HFFc6 (cell line): ENCODE results near the gene GUCY1A2. TPM values are rescaled to one million over a fixed set of nuclear protein-coding genes. Genes with fewer than 3 reads are reported as not detected.

Source experiments
- DNase-seq: peaks from one replicate; pipeline ENCODE4 v3.0.0-alpha.2; 2018
- H3K27ac Mint-ChIP-seq: 2 replicates; pipeline ENCODE4 v1.8.0; 2020; ENCODE audit warnings: mild to moderate bottlenecking, mixed read lengths
- H3K27me3 Mint-ChIP-seq: 2 replicates; pipeline ENCODE4 v1.8.0; 2021; ENCODE audit warnings: mild to moderate bottlenecking, moderate library complexity, mixed read lengths; ENCODE audit not compliant: insufficient read depth
- H3K36me3 Mint-ChIP-seq: 2 replicates; pipeline ENCODE4 v1.8.0; 2021; ENCODE audit warnings: low read depth, mixed read lengths
- H3K4me1 Mint-ChIP-seq: 2 replicates; pipeline ENCODE4 v1.8.0; 2020; ENCODE audit warnings: low read depth, mixed read lengths
- H3K4me3 Mint-ChIP-seq: 2 replicates; pipeline ENCODE4 v1.8.0; 2020; ENCODE audit warnings: mild to moderate bottlenecking, moderate library complexity, mixed read lengths
- H3K9me3 Mint-ChIP-seq: 2 replicates; pipeline ENCODE4 v1.8.0; 2020; ENCODE audit warnings: mild to moderate bottlenecking, mixed read lengths
- CTCF ChIP-seq: fragments of 200-600 bp; sonication (generic); IDR thresholded peaks from 2 replicates; pipeline ENCODE4 v1.5.0; 2021; ENCODE audit warnings: antibody characterized with exemption, mild to moderate bottlenecking
- total RNA-seq, 6 experiments: library from RNA; stranded (reverse); fragmentation: NEBNext Ultra II Directional; extraction: Animal tissue kit (Norgen Biotek cat#: 25700); gene quantifications; 2 replicates in 1 of 6; 3 replicates in 5 of 6; pipeline ENCODE4 v1.2.3, GENCODE V29; 2021

Gene GUCY1A2
- total RNA-seq, 6 experiments from 2014 or later: 0.05 to 0.21 (median 0.10) TPM; not detected in 1

GRCh38 chr11:106961048-106961447 lies 57.2 kb downstream of the GUCY1A2 start:
- Mint-ChIP-seq H3K4me1 (peaks cover 22% of the 10 kb centered on the region; the same call in 1 of the 2 replicates), H3K27me3 (peaks cover 4% of the 10 kb centered on the region; the same call in 1 of the 2 replicates), H3K36me3 (no peaks in the 10 kb centered on the region), H3K27ac (peak overlapping the region; percentile 57; the same call in 1 of the 2 replicates), H3K9me3 (peaks cover 4% of the 10 kb centered on the region; the same call in 1 of the 2 replicates), H3K4me3 (peak overlapping the region; percentile 28; the same call in 1 of the 2 replicates)
- DNase-seq: no peak
- no peak for TF ChIP-seq CTCF

- Mint-ChIP-seq H3K4me1 (peaks cover 22% of the 10 kb centered on the region; the same call in 1 of the 2 replicates), H3K9me3 (peaks cover 4% of the 10 kb centered on the region; the same call in 1 of the 2 replicates), H3K27me3 (peaks cover 4% of the 10 kb centered on the region; the same call in 1 of the 2 replicates), H3K27ac (peak overlapping the region; percentile 68; the same call in 1 of the 2 replicates), H3K4me3 (no peak overlapping the region), H3K36me3 (no peaks in the 10 kb centered on the region)
- peak; percentile 8 for DNase-seq
- no peak for TF ChIP-seq CTCF
Observed at GRCh38 chr11:106959800-106960199, 58.5 kb downstream of the GUCY1A2 start.

GRCh38 chr11:106959386-106959785 lies 58.9 kb downstream of the GUCY1A2 start:
- H3K4me3 Mint-ChIP-seq: no peak overlapping the region
- H3K27me3 Mint-ChIP-seq: peaks cover 4% of the 10 kb centered on the region; the same call in 1 of the 2 replicates
- H3K27ac Mint-ChIP-seq: peak overlapping the region; percentile 68; the same call in 1 of the 2 replicates
- H3K36me3 Mint-ChIP-seq: no peaks in the 10 kb centered on the region
- H3K9me3 Mint-ChIP-seq: peaks cover 4% of the 10 kb centered on the region; the same call in 1 of the 2 replicates
- no peak for TF ChIP-seq CTCF
- peaks cover 22% of the 10 kb centered on the region; the same call in 1 of the 2 replicates for H3K4me1 Mint-ChIP-seq
- no peak for DNase-seq

- H3K4me3 Mint-ChIP-seq: no peak overlapping the region
- H3K27me3 Mint-ChIP-seq: peaks cover 4% of the 10 kb centered on the region; the same call in 1 of the 2 replicates
- H3K9me3 Mint-ChIP-seq: peaks cover 4% of the 10 kb centered on the region; the same call in 1 of the 2 replicates
- no peak overlapping the region for H3K27ac Mint-ChIP-seq
- H3K36me3 Mint-ChIP-seq: no peaks in the 10 kb centered on the region
- no peak for TF ChIP-seq CTCF
- H3K4me1 Mint-ChIP-seq: peaks cover 22% of the 10 kb centered on the region; the same call in 1 of the 2 replicates
- DNase-seq: no peak
Observed at GRCh38 chr11:106958517-106959248, 59.6 kb downstream of the GUCY1A2 start.

- H3K27me3 Mint-ChIP-seq: peaks cover 4% of the 10 kb centered on the region; the same call in 1 of the 2 replicates
- TF ChIP-seq CTCF: no peak
- H3K4me3 Mint-ChIP-seq: no peak overlapping the region
- no peaks in the 10 kb centered on the region for H3K36me3 Mint-ChIP-seq
- peaks cover 21% of the 10 kb centered on the region; the same call in 1 of the 2 replicates for H3K4me1 Mint-ChIP-seq
- H3K9me3 Mint-ChIP-seq: peaks cover 4% of the 10 kb centered on the region; the same call in 1 of the 2 replicates
- H3K27ac Mint-ChIP-seq: no peak overlapping the region
- DNase-seq: no peak
Observed at GRCh38 chr11:106957030-106957482, 61.2 kb downstream of the GUCY1A2 start.
